GM12864 (cell line): ENCODE data around the gene GLB1L2.

Experiments used
- DNase-seq: peaks from one replicate; pipeline ENCODE4 v3.0.0-alpha.2; 2011; ENCODE audit warnings: low read depth
- H3K4me3 ChIP-seq: 2 replicates; pipeline ENCODE4 v1.5.1; 2011; ENCODE audit warnings: mild to moderate bottlenecking, low read depth, low read length, control low read depth
- TF ChIP-seq, protein P1 (sequence below): IDR thresholded peaks from 2 replicates; pipeline ENCODE4 v1.5.1; 2011; ENCODE audit warnings: low read depth, mild to moderate bottlenecking, moderate library complexity, low read length, control low read depth, inconsistent platforms; ENCODE audit errors: missing control alignments

The GLB1L2 gene

DNA sequence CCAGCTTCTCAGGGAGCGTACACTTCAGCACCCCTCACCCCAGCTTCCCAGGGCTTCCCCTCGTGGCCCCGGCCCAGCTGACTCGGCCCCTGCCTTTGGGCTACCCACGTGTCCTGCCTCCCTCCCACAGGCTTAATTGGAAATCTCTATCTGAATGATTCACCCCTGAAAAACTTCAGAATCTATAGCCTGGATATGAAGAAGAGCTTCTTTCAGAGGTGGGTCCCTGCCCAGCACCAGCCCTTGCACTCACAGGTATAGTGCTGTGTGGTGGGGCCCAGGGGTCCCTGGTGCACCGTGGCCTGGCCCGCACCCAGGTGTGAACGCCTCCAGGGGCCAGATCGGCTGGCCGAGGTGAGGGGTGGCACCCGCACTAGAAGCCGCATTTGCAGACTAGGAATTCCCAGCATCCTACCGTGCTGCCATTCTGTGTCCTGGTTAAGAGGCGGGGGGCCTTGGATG, 41.8 kb downstream of the GLB1L2 start:
- H3K4me3 ChIP-seq: no peak overlapping the region
- no peak for DNase-seq
- TF ChIP-seq, protein P1, sequence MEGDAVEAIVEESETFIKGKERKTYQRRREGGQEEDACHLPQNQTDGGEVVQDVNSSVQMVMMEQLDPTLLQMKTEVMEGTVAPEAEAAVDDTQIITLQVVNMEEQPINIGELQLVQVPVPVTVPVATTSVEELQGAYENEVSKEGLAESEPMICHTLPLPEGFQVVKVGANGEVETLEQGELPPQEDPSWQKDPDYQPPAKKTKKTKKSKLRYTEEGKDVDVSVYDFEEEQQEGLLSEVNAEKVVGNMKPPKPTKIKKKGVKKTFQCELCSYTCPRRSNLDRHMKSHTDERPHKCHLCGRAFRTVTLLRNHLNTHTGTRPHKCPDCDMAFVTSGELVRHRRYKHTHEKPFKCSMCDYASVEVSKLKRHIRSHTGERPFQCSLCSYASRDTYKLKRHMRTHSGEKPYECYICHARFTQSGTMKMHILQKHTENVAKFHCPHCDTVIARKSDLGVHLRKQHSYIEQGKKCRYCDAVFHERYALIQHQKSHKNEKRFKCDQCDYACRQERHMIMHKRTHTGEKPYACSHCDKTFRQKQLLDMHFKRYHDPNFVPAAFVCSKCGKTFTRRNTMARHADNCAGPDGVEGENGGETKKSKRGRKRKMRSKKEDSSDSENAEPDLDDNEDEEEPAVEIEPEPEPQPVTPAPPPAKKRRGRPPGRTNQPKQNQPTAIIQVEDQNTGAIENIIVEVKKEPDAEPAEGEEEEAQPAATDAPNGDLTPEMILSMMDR: no peak

DNA sequence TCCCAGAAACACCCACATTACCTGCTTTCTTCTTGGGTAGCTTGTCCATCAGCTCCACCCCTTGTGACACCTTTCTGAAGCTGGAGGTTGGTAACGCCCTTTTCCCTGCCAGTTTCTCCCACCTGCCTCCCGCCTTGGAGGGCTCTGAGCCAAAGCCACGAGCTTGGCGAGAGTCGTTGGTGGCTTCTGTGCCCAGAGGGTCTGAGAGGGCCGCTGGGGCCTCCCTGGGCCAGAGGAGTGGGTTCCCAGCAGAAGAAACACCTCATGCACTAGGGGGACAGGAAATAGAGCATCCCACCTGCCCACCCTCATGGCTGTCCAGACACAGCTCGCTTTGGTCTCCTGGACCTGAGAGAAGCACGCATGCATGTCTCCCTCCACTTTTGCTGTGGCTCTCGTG, 42.4 kb downstream of the GLB1L2 start:
- TF ChIP-seq, protein P1: no peak
- no peak overlapping the region for H3K4me3 ChIP-seq
- no peak for DNase-seq

DNA sequence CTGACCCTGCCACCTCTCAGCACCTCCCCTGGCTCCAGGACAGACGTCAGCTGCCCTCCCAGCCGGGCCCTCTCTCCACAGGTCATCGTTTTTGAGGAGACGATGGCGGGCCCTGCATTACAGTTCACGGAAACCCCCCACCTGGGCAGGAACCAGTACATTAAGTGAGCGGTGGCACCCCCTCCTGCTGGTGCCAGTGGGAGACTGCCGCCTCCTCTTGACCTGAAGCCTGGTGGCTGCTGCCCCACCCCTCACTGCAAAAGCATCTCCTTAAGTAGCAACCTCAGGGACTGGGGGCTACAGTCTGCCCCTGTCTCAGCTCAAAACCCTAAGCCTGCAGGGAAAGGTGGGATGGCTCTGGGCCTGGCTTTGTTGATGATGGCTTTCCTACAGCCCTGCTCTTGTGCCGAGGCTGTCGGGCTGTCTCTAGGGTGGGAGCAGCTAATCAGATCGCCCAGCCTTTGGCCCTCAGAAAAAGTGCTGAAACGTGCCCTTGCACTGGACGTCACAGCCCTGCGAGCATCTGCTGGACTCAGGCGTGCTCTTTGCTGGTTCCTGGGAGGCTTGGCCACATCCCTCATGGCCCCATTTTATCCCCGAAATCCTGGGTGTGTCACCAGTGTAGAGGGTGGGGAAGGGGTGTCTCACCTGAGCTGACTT, 43.2 kb downstream of the GLB1L2 start:
- TF ChIP-seq, protein P1: no peak
- DNase-seq: no peak
- H3K4me3 ChIP-seq: no peak overlapping the region

DNA sequence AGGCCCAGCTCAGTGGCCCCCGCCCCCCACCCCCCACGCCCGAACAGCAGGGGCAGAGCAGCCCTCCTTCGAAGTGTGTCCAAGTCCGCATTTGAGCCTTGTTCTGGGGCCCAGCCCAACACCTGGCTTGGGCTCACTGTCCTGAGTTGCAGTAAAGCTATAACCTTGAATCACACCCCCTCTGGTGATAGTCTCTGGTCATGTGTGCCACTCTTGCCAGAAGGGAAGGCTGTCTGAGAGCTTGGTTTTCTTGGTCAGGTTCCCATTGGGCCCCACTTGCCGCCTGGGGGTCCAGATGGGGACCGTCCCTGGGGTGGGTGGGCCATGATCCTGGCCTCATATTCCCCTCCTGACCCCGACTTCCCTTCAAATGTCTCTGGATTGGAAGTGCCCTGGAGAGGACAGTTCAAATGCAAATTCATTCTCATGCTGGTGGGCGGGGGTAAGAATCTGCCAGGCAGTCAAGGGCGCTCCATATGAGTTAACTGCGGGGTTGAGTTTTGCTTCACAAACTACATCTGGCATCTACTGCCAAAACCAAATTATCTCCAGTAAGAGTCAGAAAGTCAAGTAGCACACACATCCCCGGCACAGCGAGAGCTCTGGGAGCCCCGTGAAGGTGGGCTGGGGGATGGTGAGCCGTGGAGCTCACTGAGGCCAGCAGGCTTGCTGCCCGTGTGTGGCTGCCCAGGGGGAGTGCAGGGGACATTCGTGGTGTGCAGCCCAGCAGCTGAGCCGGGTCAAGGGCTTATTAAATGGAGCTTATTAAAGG, 44.5 kb downstream of the GLB1L2 start:
- TF ChIP-seq, protein P1: no peak
- DNase-seq: no peak

DNA sequence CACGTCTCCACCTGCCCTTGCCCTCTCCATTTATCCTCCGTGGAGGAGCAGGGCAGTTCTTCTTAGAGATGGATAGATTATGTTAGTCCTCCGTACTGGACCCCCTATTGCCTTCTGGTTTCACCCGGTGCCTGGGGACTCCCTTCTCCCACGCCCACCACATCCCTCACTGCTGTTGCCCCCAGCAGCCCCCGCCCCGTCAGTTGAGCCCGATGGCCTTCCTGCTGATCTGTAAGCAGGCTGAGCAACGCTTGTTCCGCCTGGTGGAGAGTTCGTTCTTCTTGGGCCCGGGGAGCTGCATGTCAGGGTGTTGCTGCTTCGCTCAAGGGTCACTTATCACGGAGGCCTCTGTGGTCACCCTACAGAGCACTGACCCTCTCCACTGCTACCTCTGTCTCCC, 46.1 kb downstream of the GLB1L2 start:
- no peak overlapping the region for H3K4me3 ChIP-seq
- TF ChIP-seq, protein P1: no peak
- no peak for DNase-seq

More for the DNA sequence above, 44.5 kb downstream of the GLB1L2 start:
- H3K4me3 ChIP-seq: no peak overlapping the region

DNA sequence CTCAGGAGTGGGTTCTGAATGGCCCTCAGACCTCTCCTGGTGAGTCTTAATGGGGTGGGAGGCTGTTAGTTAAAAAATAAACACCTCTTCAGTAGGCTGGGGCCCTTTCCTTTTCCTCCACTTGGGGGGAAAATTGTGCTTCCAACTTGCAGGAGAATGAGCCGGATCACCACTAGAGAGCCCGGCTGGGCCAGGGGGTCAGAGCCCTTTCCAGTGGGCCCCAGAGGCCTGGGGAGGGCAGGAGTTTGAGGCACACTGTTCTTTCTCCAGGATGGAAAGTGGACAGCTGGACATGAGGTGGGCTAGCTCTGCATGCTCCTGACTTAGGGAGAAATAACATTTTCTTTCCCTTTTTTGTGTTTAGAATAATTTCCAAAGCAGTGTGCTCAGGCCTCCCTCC, 47.5 kb downstream of the GLB1L2 start:
- no peak for DNase-seq
- TF ChIP-seq, protein P1: no peak
- H3K4me3 ChIP-seq: no peak overlapping the region
